Lower leg skin (tissue), 4 donors: Measurements from ENCODE around the gene LTBP3. TPM values are rescaled to one million over a fixed set of nuclear protein-coding genes. Genes with fewer than 3 reads are reported as not detected.
A peak's percentile ranks its signal among the peaks of the same experiment; 100 is the strongest.

Experiments used
- DNase-seq, 2 donors: peaks; one replicate each; pipeline ENCODE4 v3.0.0-alpha.2; 2019; ENCODE audit warnings: low spot score in 2 of 2
- H3K4me3 ChIP-seq: fragments of 200-600 bp; sonication (generic); 2 replicates; pipeline ENCODE4 v1.5.1; 2017; ENCODE audit warnings: mild to moderate bottlenecking, low read depth; ENCODE audit not compliant: poor library complexity, severe bottlenecking
- POLR2A ChIP-seq, 2 donors: fragments of 450-650 bp; IDR thresholded peaks; one replicate each; pipeline ENCODE4 v1.6.1; 2016 to 2017; ENCODE audit warnings: antibody characterized with exemption in 2 of 2, mild to moderate bottlenecking in 1 of 2, moderate library complexity in 1 of 2
- WGBS, 2 donors: methylation state at CpG; one replicate each; pipeline ENCODE4 v1.1.5; 2018; 5-methylcytosine and 5-hydroxymethylcytosine counted together
- intact Hi-C: fragments of 100-400 bp; cut with DNase I; formaldehyde crosslinking; loops from one replicate; pipeline ENCODE4 v1.15.0; 2023; ENCODE audit warnings: low total_unique reads
- total RNA-seq, 4 donors: library from RNA; depleted of rRNA; stranded (reverse); fragments of >200 nt; gene quantifications; one replicate each; pipeline ENCODE4 v1.1.0, GENCODE V29; 2016
- TF ChIP-seq, protein P1 (sequence below), 3 donors: fragments of 450-650 bp; IDR thresholded peaks; one replicate each; pipeline ENCODE4 v1.5.1; 2016; ENCODE audit warnings: antibody characterized with exemption in 3 of 3, mild to moderate bottlenecking in 3 of 3, moderate library complexity in 2 of 3

Gene LTBP3
- total RNA-seq, 4 donors from 2014 or later = 71.9 to 113 (median 100) TPM

DNA sequence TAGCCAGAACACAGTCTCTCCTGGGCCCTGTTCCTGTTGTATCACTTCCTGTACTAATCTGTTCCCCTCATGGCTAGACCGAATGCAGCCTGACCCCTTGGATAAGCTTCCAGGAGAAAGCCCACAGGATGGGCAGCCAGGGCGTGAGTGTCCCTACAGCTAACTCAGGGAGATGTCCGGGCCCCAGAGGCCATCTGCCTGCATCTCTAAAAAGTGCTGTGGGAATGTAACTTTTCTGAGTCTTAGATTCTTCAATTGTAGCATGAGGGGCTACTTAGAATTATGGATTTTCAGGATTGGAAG is 67.0 kb downstream of the LTBP3 start:
- intact Hi-C loops = no loop called here
- WGBS, 2 donors = 57 to 65% methylated on average over 3 of the region's 3 CpGs
- DNase-seq = peak in 1 of 2 donors; percentile 88
- no peak overlapping the region for H3K4me3 ChIP-seq
- no peak for TF ChIP-seq POLR2A (IDR thresholded peaks at IDR 0.05)
- TF ChIP-seq, protein P1, sequence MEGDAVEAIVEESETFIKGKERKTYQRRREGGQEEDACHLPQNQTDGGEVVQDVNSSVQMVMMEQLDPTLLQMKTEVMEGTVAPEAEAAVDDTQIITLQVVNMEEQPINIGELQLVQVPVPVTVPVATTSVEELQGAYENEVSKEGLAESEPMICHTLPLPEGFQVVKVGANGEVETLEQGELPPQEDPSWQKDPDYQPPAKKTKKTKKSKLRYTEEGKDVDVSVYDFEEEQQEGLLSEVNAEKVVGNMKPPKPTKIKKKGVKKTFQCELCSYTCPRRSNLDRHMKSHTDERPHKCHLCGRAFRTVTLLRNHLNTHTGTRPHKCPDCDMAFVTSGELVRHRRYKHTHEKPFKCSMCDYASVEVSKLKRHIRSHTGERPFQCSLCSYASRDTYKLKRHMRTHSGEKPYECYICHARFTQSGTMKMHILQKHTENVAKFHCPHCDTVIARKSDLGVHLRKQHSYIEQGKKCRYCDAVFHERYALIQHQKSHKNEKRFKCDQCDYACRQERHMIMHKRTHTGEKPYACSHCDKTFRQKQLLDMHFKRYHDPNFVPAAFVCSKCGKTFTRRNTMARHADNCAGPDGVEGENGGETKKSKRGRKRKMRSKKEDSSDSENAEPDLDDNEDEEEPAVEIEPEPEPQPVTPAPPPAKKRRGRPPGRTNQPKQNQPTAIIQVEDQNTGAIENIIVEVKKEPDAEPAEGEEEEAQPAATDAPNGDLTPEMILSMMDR (IDR thresholded peaks at IDR 0.05) = no peak

DNA sequence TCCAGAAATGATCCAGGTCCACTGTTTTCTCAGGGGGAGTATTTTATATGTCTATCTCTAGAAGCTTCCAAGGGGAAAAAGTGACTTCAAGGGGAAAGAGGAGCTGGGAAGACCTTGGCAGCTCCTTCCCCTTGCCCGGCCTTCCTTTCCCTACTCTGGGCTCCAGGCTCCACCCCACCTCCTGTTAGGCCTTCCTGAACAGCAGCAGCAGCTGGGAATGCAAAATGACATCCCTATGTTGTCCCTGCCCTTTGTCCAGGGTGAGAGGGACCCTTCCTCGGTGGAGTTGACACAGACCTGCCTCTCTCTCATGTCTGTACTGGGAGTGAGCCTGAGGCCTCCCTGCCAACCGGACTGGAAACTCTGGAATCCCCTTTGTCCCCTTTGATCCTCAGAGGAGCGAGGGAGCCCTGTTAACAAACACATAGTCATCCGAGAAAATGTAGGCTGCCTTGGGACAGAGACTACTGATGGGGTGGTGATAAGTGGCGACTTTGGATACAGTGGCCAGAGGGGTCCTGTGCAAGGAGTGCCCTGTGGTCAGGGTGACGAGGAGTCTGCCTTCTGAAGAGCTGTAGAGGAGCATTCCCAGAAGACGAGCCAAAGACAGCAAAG is 68.3 kb downstream of the LTBP3 start:
- intact Hi-C loops = no loop called here
- H3K4me3 ChIP-seq = no peak overlapping the region
- peak in 1 of 2 donors; percentile 85 for DNase-seq
- 23 to 32% methylated on average over 8 of the region's 8 CpGs for WGBS, 2 donors
- TF ChIP-seq, protein P1 (IDR thresholded peaks at IDR 0.05) = no peak
- TF ChIP-seq POLR2A (IDR thresholded peaks at IDR 0.05) = no peak

DNA sequence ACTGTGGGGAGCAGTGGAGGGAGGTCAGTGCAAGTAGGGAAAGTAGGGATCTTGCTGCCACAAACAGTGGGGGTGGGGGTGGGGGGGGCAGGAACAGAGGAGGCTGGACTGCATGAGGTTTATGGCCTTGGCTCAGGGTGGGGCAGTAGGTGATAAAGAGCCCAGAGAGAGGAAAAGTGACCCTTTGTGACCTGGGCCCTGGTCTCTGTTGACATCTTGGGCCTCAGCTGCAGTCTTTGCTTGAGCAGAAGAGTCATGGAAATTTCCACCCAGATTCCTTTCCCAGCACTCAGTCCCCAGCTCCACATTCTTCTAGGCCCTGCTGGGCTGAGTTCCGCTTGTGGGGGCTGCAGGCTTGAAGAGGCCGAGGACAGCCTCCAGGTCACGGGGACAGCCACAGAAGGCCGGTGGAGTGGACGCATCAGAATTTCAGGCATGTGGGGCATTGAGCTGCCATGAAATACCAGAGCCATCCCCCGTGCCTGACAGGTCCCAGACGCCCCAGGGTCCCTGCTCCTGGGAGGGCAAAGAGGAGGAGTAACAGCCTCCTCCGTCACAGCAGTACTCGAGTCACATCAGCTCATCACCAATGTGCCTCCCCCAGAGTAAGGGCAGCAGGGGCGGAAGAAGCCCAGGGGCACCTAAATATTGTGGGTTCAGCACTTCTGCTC is 69.0 kb downstream of the LTBP3 start:
- no peak for TF ChIP-seq POLR2A (IDR thresholded peaks at IDR 0.05)
- TF ChIP-seq, protein P1 (IDR thresholded peaks at IDR 0.05) = no peak
- intact Hi-C loops = no loop called here
- no peak overlapping the region for H3K4me3 ChIP-seq
- 55 to 62% methylated on average over 8 to 10 of the region's 10 CpGs for WGBS, 2 donors
- DNase-seq = peak in 1 of 2 donors; percentile 90

Other genes starting within 250 kb of the LTBP3 start
- gene CDC42EP2, start 243.5 kb downstream of the LTBP3 start, total RNA-seq = 1 to 10 TPM in 3 of 4 donors, not detected in 1; 2.5 to 4.2 (median 3.4) TPM
- 10 to 100 TPM; 20.6 to 36.4 (median 26.1) TPM for gene DPF2, start 224.5 kb downstream of the LTBP3 start, total RNA-seq
- gene TIGD3, start 203.6 kb downstream of the LTBP3 start, total RNA-seq = under 1 TPM in 3 of 4 donors, not detected in 1; 0.19 to 0.26 (median 0.20) TPM
- gene SLC25A45, start 175.7 kb downstream of the LTBP3 start, total RNA-seq = 1 to 10 TPM; 1.8 to 8.0 (median 5.3) TPM
- 100 to 1,000 TPM in 2 of 4 donors, 10 to 100 TPM in 2; 81.8 to 135 (median 112) TPM for gene FRMD8, start 171.7 kb downstream of the LTBP3 start, total RNA-seq
- gene NEAT1, start 135.6 kb downstream of the LTBP3 start, total RNA-seq = 100 to 1,000 TPM; 147 to 645 (median 301) TPM
- gene MALAT1, start 59.3 kb downstream of the LTBP3 start, total RNA-seq = over 10,000 TPM in 1 of 4 donors, 1,000 to 10,000 TPM in 3; 5,806 to 14,299 (median 7,416) TPM
- gene SCYL1, start 33.3 kb downstream of the LTBP3 start, total RNA-seq = 100 to 1,000 TPM in 1 of 4 donors, 10 to 100 TPM in 3; 73.1 to 103 (median 89.5) TPM
- gene ZNRD2, start 12.1 kb upstream of the LTBP3 start, total RNA-seq = 10 to 100 TPM; 41.9 to 62.9 (median 50.6) TPM
- 10 to 100 TPM; 57.8 to 73.3 (median 61.2) TPM for gene FAM89B, start 14.2 kb upstream of the LTBP3 start, total RNA-seq
- gene EHBP1L1, start 17.7 kb upstream of the LTBP3 start, total RNA-seq = 10 to 100 TPM; 40.5 to 71.0 (median 57.3) TPM
- 100 to 1,000 TPM; 168 to 197 (median 184) TPM for gene KCNK7, start 37.4 kb upstream of the LTBP3 start, total RNA-seq
- gene MAP3K11, start 55.9 kb upstream of the LTBP3 start, total RNA-seq = 10 to 100 TPM; 31.6 to 40.0 (median 39.1) TPM
- 10 to 100 TPM; 24.1 to 44.1 (median 34.4) TPM for gene PCNX3, start 57.4 kb upstream of the LTBP3 start, total RNA-seq
- gene SIPA1, start 79.7 kb upstream of the LTBP3 start, total RNA-seq = 10 to 100 TPM; 25.3 to 34.4 (median 28.6) TPM
- gene RELA, start 104.6 kb upstream of the LTBP3 start, total RNA-seq = 10 to 100 TPM; 61.9 to 73.5 (median 67.5) TPM
- 10 to 100 TPM; 68.9 to 96.0 (median 85.7) TPM for gene KAT5, start 153.9 kb upstream of the LTBP3 start, total RNA-seq
- 10 to 100 TPM; 29.7 to 73.7 (median 57.4) TPM for gene RNASEH2C, start 162.4 kb upstream of the LTBP3 start, total RNA-seq
- 10 to 100 TPM; 32.2 to 44.3 (median 39.7) TPM for gene AP5B1, start 222.6 kb upstream of the LTBP3 start, total RNA-seq
- 100 to 1,000 TPM in 2 of 4 donors, 10 to 100 TPM in 2; 74.8 to 159 (median 105) TPM for gene OVOL1, start 228.7 kb upstream of the LTBP3 start, total RNA-seq